ENCODE data around the gene MAB21L2.

DNA sequence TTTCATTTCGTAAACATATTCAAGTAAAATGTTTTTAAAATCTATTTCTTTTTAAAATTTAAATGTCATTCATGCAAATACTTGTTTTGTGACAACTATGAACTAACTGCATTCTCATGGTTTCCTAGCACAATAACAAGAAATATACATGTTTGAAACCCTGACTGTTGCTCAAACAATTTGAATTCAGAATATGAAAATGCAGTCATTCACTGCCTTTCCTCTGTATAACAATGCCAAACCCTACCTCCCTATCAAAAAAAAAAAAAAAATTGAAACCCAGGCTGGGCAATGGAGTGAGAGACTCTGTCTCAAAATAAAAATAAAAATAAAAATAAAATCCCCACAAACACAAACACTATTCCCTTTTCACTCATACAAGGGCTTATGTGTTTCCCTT lies 42.1 kb downstream of the MAB21L2 start:
- TF ChIP-seq, protein P1, sequence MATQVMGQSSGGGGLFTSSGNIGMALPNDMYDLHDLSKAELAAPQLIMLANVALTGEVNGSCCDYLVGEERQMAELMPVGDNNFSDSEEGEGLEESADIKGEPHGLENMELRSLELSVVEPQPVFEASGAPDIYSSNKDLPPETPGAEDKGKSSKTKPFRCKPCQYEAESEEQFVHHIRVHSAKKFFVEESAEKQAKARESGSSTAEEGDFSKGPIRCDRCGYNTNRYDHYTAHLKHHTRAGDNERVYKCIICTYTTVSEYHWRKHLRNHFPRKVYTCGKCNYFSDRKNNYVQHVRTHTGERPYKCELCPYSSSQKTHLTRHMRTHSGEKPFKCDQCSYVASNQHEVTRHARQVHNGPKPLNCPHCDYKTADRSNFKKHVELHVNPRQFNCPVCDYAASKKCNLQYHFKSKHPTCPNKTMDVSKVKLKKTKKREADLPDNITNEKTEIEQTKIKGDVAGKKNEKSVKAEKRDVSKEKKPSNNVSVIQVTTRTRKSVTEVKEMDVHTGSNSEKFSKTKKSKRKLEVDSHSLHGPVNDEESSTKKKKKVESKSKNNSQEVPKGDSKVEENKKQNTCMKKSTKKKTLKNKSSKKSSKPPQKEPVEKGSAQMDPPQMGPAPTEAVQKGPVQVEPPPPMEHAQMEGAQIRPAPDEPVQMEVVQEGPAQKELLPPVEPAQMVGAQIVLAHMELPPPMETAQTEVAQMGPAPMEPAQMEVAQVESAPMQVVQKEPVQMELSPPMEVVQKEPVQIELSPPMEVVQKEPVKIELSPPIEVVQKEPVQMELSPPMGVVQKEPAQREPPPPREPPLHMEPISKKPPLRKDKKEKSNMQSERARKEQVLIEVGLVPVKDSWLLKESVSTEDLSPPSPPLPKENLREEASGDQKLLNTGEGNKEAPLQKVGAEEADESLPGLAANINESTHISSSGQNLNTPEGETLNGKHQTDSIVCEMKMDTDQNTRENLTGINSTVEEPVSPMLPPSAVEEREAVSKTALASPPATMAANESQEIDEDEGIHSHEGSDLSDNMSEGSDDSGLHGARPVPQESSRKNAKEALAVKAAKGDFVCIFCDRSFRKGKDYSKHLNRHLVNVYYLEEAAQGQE (IDR thresholded peaks at IDR 0.05; ENCODE audit: unreplicated experiment), result no peak
- TF ChIP-seq, protein P2, sequence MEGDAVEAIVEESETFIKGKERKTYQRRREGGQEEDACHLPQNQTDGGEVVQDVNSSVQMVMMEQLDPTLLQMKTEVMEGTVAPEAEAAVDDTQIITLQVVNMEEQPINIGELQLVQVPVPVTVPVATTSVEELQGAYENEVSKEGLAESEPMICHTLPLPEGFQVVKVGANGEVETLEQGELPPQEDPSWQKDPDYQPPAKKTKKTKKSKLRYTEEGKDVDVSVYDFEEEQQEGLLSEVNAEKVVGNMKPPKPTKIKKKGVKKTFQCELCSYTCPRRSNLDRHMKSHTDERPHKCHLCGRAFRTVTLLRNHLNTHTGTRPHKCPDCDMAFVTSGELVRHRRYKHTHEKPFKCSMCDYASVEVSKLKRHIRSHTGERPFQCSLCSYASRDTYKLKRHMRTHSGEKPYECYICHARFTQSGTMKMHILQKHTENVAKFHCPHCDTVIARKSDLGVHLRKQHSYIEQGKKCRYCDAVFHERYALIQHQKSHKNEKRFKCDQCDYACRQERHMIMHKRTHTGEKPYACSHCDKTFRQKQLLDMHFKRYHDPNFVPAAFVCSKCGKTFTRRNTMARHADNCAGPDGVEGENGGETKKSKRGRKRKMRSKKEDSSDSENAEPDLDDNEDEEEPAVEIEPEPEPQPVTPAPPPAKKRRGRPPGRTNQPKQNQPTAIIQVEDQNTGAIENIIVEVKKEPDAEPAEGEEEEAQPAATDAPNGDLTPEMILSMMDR (conservative IDR thresholded peaks at IDR 0.05; ENCODE audit: low read depth in 2 of 2), result no peak
- TF ChIP-seq EZH2 (IDR thresholded peaks at IDR 0.05; ENCODE audit: low read depth, unreplicated experiment) (no peak), JUNB (IDR thresholded peaks at IDR 0.05; ENCODE audit: unreplicated experiment) (no peak)
